D721Med (cell line): Measurements from ENCODE around the gene PAGE1.

Source experiments
- DNase-seq: peaks from one replicate; pipeline ENCODE4 v3.0.0; 2011; ENCODE audit warnings: low spot score; ENCODE audit not compliant: insufficient read length
- FAIRE-seq: peaks from 2 replicates; lab custom pipeline; 2011; peaks lifted over from hg19 to GRCh38; lab: Jason Lieb, UNC
- TF ChIP-seq, protein P1 (sequence below): IDR thresholded peaks from 2 replicates; pipeline ENCODE4 v1.5.1; 2012; ENCODE audit warnings: mild to moderate bottlenecking, control low read depth; ENCODE audit not compliant: insufficient read depth; ENCODE audit errors: missing control alignments

Gene PAGE1

DNA sequence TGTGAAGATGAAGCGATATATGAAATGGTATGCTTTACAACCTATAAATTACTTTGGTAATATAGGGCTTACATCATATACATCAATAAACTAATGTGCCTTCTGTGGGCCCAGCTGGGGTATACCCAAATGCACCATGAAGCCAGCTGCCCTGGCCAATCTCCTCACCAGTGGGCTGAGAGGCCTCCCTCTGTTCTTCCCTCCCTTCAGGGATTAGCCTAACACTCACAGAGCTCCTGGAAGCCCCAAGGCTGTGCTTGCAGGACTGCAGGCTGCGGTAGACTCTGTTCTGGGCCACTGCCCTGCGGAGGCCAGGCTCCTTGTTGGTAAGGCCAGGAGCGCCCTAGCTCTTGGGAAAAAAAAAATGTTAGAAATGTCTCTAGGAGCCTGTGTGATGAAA is 33.9 kb downstream of the PAGE1 start:
- TF ChIP-seq, protein P1, sequence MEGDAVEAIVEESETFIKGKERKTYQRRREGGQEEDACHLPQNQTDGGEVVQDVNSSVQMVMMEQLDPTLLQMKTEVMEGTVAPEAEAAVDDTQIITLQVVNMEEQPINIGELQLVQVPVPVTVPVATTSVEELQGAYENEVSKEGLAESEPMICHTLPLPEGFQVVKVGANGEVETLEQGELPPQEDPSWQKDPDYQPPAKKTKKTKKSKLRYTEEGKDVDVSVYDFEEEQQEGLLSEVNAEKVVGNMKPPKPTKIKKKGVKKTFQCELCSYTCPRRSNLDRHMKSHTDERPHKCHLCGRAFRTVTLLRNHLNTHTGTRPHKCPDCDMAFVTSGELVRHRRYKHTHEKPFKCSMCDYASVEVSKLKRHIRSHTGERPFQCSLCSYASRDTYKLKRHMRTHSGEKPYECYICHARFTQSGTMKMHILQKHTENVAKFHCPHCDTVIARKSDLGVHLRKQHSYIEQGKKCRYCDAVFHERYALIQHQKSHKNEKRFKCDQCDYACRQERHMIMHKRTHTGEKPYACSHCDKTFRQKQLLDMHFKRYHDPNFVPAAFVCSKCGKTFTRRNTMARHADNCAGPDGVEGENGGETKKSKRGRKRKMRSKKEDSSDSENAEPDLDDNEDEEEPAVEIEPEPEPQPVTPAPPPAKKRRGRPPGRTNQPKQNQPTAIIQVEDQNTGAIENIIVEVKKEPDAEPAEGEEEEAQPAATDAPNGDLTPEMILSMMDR, result no peak
- DNase-seq, result no peak
- FAIRE-seq, result no peak

GRCh38 chrX:49659771-49660170 is 36.0 kb downstream of the PAGE1 start:
- DNase-seq, result no peak
- TF ChIP-seq, protein P1, result no peak

GRCh38 chrX:49656533-49656932 is 39.3 kb downstream of the PAGE1 start:
- TF ChIP-seq, protein P1, result no peak
- no peak for DNase-seq
- FAIRE-seq, result no peak

More at GRCh38 chrX:49659771-49660170, 36.0 kb downstream of the PAGE1 start:
- no peak for FAIRE-seq

- TF ChIP-seq, protein P1, result no peak
- FAIRE-seq (no peak), DNase-seq (no peak)
Measured at GRCh38 chrX:49644991-49645637, 50.7 kb downstream of the PAGE1 start.
